GM19239 (cell line): ENCODE data around the gene GNB1L.
"Not testable (repeated sequence)": the region's sequence is repeated elsewhere in the genome, so short reads cannot be mapped to it uniquely, and the experiment has no call there.

ENCODE experiments used
- DNase-seq: peaks from one replicate; pipeline ENCODE4 v3.0.0; 2011; ENCODE audit warnings: low spot score; ENCODE audit not compliant: insufficient read length
- FAIRE-seq: peaks from 2 replicates; lab custom pipeline; 2011; peaks lifted over from hg19 to GRCh38; lab: Jason Lieb, UNC

Gene GNB1L

DNA sequence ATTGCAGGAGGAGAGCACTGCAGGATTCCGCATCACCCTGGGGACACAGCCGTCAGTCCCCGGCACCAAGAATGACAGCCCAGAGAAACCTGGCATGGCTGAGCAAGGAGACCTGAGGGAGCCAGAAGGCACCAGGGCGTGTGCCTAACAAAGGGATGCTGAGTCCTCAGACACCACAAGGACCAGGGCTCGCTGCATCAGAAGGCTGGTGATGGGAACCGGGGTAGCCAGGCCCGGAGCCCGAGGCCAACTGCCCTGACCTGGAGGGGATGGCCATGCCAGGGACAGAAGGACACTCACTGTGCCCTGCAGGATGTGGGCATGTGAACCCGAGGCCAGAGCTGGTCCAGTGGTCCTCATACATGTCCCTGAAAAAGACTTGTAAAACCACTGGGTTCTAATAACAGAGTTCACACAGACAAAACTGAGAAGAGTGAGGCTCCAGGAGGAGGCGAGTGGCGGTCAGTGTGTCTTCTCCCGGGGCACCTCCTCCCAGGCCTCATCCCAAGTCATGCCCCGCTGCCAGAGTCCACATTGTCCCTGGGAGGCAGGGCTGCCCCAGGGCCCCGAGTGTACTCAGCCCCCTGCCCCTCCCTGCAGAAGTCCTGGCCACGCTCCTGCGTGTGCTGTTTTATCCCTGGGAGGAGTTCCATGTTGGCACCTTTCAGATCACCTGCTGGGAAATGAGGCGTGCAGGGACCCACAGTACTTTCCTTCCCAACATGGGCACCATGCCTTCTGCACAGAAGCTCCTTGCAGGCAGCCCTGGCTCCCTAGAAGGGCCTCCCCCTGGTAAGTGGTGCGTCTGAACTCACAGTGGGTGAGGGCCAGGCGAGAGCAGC, 51.6 kb downstream of the GNB1L start:
- FAIRE-seq, result no peak
- DNase-seq, result no peak

DNA sequence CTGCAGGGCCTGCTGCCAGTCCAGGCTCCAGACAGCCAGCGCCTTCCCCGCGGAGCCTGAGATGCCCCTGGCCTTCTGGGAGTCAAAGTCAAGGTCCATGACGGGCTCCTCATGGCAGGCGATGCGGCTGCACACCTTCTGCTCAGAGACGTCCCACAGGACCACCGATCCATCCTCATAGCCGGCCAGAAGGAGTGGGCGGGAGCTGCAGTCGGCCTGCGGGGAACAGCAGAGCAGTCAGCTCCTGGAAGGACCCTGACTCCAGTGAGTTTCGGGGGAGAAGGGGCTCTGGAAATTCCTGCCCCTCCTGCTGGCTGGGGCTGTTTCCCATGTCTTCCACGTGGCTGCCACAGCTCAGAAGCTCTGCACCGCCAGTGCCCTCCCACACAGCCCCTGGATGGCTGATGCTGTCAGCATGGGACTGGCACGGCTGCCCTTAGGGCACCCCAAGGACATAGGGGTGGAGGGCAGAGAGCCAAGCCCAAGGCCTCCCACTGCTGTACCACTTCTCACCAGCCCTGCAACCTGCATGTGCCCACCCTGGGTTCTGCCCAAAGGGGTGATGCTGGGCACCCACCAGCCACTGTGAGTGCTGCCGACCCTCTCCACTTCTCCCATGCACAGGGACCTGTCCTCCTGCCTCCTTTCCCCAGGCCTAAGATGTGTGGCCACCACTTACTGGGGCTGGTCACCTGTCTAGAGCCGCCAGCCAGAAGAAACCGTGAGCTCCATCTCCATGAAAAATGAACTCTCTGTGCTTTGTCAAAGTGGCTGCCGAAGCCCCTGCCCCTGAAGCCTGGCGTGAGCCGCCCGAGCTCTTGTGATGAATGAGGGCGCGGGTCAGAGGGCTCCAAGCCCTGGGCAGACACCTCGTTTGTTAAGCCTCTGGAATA, 52.4 kb downstream of the GNB1L start:
- DNase-seq (no peak), FAIRE-seq (no peak)

DNA sequence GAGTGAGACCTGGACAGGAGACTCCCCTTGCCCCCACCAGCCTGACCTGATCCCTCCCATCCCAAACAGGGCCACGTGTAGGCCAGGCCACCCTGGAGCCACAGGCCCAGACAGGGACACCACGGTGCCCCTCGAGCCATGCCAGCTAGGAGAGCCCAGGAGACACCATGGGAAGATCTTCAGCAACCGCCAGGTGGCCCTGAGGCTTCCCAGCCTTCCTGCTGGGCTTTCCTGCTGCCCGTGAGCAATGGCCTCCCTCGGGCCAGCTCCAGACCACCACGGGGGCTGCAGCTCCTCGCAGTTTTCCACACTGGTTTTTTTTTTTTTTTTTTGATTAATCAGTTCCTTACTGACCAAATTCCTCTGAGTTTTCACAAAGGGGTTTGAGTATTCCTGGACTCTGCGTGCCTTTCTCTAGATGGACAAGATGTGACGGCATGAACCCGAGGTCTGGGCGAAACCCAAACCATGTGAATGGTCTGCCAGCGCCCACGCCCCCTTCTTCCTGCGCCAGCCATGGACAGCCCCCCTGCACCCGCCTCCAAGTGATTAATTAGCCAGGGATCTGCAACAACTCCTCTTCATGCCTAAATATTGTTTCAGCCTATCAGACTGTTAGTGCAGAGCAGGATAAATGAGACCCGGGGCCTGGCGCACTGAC, 53.2 kb downstream of the GNB1L start:
- no peak for FAIRE-seq
- no peak for DNase-seq

DNA sequence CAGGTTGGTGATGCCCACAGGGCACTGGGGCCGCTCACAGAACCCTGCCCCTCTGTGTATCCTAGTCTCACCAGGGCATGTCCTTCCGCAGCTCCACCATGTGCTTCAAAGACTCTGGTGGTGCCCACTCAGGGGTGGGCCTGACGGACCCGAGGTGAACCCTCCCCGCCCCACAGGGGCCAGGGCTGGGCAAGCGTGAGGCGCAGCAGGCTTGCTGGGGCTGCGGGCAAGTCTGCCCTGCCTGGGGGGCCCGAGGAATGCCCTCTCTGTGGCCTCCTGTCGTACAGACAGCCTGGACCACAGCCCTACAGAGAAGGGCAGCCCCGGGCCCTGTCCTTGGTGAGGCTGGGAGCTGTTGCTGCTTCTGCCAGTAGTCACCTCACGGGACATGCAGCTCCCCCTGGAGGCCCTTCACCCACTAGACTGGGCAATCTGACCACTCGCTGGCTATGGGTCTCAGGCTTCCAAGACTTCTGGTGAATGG, 53.9 kb downstream of the GNB1L start:
- FAIRE-seq (no peak), DNase-seq (no peak)

DNA sequence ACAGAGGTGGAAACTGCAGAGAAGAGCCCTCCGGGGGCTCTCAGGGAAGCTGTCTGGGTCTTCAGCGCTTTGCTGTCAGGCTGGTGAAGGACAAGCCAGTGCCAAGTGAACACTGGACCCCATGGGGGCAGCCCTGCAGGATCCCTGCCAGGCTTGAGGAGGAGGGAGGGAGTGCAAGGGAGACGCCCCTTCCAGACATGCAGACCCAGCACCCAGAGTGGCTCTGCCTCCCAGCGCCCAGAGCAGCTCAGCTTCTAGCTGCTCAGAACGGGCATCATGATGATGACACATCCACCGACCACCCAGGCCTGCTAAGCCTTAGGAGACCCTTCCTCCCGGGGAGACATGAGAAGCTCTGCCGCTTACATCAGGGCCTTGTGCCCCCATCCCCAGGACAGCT, 54.4 kb downstream of the GNB1L start:
- no peak for FAIRE-seq
- no peak for DNase-seq

DNA sequence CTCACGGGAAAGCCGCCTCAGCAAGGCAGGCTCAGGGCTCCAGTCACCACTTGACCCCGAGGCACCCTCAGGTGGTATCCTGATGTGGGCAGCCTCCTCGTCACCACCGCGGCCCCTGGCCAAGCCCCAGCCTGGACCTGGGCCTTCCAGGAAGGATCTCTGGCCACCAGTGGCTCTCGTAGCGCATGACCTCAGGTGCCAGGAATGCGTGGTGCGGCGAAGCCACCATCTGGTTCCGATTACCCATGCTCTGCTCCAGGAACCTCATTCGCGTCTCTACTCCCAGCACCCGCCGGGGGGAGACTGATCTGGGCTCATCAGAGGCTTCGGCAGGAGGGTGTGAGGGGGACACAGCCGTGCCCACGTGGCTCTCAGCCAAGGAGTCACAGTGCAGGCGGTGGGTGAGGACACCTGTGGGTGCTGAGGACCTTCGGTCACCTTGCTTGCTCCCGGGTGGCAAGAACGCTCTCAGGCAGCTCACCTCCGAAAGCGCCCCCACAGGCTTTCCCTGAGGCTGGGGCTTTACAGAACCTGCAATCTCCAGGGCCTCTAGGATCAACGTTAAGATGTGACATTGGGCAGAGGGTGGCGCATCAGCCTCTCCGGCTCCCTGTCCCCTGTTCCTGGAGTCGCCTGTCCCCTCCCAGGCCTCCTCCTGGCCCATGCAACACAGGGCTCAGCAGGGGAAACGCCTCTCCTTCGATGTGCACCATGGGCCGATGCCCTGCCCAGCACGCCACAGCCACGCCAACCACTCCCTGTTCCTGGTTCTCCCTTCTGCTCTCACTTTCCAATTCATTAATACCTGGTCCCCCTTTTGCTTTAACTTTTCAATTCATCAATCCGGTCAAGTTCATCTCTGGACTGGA, 55.1 kb downstream of the GNB1L start:
- no peak for FAIRE-seq
- no peak for DNase-seq

DNA sequence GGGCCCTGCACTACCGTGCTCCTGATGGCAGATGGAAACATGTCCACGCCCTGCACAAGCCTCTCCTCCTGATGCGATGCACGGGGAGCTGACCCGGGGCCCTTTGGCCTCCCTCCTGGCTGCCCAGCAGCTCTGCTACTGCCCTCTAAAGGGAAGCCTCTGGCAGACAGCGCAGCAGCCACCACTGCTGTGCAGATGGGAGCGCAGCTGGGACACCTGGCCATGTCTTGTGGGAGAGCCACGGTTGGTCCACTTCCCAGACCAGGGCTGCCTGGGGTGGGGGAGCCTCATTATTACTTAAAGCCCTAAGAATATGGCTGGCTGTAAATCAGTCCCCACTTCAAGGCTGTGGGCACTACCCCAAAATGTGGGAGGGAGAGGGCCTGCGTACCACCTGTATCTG, 55.8 kb downstream of the GNB1L start:
- FAIRE-seq (no peak), DNase-seq (no peak)

DNA sequence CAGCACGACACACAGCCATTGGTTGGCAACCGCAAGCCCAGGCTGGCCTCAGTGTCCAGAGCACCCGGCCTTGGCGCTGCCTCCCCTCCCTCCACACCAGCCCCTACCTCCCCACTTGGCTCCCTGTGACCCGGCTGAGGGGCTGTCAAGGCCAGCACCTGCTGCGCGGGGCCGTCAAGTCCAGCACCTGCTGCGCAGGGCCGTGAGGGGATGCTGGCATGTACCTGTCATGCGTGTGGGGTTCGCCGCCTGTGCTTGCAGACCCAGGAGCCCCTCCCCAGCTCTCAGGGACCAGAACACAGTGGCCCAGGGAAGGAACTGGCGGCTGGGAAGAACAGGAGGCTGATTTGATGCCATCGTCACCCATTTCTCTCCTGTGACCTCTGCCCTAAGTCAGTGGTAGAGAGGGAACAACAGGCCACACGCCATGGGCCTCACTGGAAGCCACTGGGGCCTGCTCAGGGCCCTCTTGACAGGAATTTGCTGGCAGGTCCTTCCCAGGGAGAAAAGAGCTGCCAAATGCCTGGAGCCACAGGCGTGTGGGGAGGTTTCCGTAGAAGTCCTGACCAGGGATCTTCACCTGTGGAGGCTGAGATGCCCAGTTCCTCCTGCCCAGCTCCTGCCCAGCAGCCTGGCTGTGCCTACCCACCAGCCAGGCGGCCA, 56.5 kb downstream of the GNB1L start:
- DNase-seq (no peak), FAIRE-seq (no peak)

DNA sequence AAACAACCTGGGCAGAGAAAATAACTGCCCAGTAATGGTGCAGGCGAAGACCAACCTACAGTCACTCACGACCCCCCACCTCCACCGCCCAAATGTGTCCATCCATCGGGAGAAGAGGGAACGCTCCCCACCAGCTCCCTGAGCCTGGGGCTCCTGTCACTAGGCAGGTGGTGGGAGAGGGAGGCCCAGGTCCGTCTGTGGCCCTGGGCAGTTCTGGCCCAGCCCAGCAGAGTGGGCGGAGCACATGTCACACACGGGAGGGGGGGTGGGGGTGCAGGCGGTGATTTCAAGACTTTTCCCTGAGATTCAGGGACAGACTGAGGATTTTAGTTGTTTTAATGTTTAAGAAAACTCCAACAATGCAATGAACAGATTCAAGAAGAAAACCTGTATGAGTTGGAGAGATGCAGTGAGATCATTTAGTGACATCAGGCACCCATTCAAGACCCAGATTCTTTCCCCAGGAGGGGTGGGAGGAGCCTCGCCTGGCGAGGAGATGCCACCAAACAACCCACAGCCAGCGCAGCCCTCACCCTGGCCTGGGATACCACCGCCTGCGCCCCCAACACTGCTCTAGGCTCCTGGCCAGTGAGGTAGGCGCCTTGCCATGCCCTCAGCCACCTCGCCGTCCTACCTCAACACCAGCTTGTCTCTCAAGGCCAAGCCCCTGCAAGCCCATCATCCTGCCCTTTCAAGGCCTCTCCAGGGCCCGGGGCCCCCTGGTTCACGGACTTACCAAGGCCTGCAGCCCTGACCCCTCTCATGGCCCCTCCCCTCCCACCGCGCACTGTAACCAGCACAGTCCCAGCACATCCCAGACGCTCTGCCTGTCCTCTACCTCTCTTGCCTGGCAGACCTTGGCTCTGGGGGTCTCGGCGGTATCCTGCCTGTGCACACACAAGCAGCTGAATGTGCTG, 57.3 kb downstream of the GNB1L start:
- FAIRE-seq, result no peak
- DNase-seq, result no peak

DNA sequence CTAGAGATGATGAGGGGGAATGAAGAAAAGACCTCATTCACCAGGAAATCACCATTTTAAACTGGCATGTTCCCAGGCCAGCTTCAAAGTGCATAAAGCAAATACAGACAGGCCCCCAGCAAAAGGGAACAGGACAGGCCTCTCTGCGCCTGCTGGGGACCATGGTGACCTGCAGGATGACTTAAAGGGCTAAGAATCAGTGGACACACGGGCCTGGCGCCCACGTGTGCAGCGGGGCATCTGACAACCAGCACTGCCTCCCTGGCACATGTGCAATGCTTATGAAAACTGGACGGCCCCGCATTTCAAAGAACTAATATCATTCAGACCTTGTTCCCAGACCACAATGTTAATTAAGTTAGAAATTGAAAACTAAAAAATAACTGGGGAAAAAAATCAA, 58.5 kb downstream of the GNB1L start:
- DNase-seq, result no peak
- no peak for FAIRE-seq

DNA sequence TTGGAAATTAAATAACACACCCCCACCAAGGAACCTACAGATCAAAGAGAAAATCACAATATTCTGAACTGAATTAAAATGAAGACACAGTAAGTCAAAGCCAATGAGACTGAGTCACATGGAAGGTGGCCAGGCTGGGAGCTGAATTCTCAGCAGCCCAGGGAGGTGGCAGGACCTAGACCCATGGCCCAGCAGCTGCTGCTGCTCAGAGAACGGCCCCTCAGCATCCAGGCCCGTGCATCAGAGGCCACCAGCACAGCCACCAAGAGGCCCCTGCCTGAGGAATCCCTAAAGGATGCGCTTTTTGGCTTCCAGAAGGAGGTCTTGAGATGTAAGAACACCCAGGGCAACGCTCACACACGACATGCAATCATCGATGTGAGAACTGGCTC, 59.1 kb downstream of the GNB1L start:
- FAIRE-seq (no peak), DNase-seq (no peak)

DNA sequence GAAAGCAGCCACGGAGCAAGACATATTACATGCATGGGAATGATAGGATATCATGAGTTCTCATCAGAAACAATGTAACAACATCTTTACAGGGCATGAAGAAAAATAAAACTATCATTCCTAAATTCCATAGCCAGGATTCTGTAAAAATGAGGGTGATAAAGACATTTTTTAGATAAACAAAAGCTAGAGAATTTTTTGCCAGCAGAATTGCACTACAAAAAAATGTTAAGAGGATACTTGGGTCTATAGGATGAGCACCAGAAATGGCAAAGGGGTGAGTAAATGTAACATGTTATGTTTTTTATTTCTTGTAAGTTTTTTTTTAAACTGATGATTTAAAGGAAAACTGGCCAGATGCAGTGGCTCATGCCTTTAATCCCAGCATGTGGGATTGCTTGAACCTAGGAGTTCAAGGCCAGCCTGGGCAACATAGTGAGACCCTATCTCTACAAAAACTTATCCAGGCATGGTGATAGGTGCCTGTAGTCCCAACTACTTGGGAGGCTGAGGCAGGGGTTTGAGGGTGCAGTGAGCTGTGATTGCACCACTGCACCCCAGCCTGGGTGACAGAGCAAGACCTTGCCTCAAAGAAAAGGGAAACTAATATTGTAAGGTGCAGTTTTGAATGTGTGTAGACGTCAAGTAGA, 60.9 kb downstream of the GNB1L start:
- FAIRE-seq (no peak), DNase-seq (no peak)

DNA sequence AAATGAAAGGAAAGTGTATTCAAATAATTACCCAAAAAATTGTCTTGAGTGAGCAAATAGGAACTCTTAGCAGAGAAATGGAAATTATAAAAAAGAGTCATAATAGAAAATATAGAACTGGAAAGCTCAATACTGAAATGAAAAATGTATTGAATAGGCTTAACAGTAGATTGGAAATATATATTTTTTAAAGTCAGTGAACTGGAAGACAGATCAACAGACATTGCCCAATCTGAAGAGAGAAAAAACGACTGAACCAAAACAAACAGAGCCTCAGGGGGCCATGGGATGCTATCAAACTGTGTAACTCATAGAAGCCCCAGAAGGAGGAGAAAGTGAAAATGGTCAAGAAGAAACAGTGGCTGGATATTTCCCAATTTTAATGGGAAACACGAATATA, 61.5 kb downstream of the GNB1L start:
- DNase-seq, result no peak
- no peak for FAIRE-seq

DNA sequence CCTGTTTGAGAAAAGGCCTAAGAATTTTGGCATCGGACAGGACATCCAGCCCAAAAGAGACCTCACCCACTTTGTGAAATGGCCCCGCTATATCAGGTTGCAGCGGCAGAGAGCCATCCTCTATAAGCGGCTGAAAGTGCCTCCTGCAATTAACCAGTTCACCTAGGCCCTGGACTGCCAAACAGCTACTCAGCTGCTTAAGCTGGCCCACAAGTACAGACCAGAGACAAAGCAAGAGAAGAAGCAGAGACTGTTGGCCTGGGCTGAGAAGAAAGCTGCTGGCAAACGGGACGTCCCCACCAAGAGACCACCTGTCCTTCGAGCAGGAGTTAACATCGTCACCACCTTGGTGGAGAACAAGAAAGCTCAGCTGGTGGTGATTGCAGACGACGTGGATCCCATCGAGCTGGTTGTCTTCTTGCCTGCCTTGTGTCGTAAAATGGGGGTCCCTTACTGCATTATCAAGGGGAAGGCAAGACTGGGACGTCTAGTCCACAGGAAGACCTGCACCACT, 62.2 kb downstream of the GNB1L start:
- not testable (repeated sequence) for DNase-seq, FAIRE-seq

DNA sequence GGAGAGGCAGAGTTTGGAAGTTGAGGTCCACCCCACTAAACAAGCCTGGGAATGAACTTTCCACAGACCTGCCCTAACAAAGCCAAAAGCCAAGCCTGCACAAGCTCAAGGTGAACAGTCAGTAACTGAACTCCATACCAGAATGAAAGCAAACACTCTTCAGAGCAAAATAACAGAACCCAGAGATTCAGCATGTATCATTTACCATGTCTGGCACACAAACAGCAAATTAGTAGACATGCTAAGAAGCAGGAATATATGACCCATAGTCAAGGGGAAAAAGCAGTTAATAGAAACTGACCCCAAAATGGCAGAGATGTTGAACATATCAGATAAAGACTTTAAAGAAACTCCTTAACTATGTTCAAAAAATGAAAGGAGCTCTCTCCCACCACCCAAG, 62.8 kb downstream of the GNB1L start:
- DNase-seq, result no peak
- FAIRE-seq, result no peak

DNA sequence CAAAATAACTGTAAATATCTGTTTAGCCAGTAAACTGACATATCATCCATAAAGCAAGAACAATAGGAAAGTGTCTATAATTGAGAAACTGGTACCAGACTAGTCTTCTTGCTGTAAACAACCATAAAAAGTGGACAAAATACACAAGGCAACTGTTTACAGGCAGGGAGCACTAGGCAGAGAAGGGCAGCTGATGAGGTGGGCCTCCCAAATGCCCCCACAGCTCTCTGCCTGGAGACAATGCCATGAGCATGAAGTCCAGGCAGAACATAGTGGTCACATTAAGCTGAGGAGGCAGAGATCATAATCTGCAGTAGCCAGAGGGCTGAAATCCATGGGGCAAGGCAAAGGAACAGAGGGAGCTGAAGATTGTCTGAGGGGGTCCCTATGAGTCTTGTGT, 63.4 kb downstream of the GNB1L start:
- no peak for DNase-seq
- FAIRE-seq, result no peak

DNA sequence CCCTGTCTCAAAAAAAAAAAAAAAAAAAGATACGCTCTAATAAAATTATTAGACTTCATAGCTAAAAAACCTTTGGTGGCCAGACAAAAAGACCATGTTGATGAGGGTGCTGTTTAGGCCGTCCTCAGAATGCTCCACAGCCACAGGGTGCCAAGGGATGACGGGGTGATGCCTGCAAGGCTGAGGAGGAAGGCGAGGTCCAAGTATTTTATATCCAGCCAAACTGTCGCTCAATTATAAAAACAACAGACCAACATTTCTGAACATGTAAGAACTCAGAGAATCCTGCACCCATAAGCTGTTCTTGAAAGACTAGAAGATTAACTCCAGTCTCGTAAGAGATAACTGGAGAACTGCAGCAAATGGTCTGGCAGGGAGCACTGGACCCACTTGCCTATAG, 64.8 kb downstream of the GNB1L start:
- no peak for FAIRE-seq

DNA sequence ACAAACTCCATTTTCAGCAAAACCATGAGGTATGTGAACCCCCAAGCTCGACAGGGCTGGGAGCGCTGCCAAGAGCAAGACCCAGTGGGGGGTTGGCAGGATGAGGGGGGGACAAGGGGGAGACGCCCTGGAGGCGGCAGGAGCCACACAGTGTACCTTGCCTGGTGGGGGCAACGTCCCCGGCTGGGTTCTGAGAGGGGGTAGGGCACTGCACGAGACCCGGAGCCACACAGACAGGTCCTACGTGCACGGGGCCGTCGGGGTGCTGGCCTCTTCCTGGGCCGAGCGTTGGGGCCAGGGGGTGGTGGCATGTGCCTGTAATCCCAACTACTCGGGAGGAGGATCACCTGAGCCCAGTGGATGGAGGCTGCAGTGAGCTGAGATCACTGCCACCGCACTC, 65.3 kb downstream of the GNB1L start:
- no peak for FAIRE-seq

More for the DNA sequence above, 64.8 kb downstream of the GNB1L start:
- no peak for DNase-seq

More for the DNA sequence above, 65.3 kb downstream of the GNB1L start:
- no peak for DNase-seq
